Activated T-cell treated with anti-CD3 and anti-CD28 coated beads for 4 hours (primary cell): ENCODE results near the gene KCNQ1.

Source experiments
- DNase-seq: peaks from one replicate; pipeline ENCODE4 v3.0.0-alpha.2; 2020

Gene KCNQ1

GRCh38 chr11:2558397-2558796, 113.6 kb downstream of the KCNQ1 start:
- no peak for DNase-seq

- no peak for DNase-seq
Measured at GRCh38 chr11:2558861-2559526, 114.2 kb downstream of the KCNQ1 start.

DNA sequence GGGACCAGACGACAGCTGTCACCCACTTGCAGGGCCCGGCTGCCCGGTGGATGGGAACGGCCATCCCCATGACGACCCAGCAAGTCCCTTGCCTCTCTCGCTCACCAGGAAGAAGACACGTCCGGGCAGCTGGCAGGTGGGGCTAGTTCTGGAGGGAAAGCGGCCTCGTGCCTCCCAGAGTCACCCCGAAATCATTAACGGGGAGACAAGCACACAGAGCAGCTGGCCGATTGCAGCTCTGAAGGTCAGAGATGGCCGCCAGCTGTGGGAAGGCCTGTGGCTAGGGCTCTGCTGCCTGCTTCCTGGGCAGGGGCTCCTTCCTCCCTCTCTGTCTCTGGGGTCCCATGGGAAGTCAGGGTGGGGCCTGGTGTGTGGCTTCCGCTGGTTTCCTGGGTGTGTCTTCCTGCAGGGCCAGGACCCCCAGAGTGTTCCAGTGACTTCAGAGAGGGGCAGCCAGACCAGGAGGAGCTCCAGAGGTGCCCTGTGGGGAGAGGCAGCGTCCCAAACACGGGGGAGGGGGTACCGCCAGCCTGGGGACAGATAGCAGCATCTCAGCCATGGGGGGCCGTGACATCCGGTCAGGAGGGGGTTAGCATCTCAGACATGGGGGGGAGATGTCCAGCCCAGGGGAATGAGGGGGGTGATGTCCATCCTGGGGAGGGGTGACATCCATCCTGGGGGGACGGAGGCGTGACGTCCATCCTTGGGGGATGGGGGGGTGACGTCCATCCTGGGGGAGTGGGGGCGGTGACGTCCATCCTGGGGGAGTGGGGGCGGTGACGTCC, 114.9 kb downstream of the KCNQ1 start:
- no peak for DNase-seq

- DNase-seq, result no peak
Measured at GRCh38 chr11:2561696-2562581, 117.1 kb downstream of the KCNQ1 start.

GRCh38 chr11:2562890-2563212, 118.0 kb downstream of the KCNQ1 start:
- no peak for DNase-seq

GRCh38 chr11:2563213-2564007, 118.6 kb downstream of the KCNQ1 start:
- no peak for DNase-seq

GRCh38 chr11:2564008-2564530, 119.3 kb downstream of the KCNQ1 start:
- DNase-seq, result no peak

DNA sequence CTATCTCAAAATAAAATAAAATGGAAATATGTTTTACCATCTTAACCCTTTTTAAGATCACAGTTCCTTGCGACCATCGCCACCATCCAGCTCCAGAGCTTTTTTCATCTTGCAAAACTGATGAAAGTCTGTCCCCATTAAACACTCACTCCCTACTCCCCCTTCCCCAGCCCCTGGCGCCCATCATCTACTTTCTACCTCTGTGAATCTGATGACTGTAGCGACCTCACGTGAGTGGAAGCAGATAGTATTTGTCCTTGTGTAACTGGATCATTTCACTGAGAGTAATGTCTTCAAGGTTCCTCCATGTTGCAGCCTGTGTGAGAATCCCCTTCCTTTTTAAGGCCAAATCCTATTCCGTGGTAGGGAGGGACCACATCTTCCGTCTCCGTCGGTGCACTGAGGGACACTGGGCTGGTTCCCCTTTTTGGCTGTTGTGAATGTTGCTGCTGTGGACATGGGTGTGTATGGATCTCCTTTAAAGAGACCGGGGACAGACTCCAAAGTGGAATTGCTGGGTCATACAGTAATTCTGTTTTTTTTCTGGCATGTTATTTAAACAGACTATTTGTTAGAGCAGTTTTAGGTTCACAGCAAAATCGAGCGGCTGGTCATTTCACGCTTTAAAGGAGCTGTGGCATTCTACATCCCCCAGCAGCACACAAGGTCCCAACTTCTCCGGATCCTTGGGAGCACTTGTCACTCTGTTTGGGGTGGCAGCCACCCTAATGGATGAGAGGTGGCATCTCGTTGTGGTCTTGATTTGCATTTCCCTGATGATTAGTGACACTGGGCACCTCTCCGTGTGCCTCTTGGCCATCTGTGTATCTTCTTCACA, 120.0 kb downstream of the KCNQ1 start:
- no peak for DNase-seq

- no peak for DNase-seq
Measured at GRCh38 chr11:2565447-2566222, 120.8 kb downstream of the KCNQ1 start.

DNA sequence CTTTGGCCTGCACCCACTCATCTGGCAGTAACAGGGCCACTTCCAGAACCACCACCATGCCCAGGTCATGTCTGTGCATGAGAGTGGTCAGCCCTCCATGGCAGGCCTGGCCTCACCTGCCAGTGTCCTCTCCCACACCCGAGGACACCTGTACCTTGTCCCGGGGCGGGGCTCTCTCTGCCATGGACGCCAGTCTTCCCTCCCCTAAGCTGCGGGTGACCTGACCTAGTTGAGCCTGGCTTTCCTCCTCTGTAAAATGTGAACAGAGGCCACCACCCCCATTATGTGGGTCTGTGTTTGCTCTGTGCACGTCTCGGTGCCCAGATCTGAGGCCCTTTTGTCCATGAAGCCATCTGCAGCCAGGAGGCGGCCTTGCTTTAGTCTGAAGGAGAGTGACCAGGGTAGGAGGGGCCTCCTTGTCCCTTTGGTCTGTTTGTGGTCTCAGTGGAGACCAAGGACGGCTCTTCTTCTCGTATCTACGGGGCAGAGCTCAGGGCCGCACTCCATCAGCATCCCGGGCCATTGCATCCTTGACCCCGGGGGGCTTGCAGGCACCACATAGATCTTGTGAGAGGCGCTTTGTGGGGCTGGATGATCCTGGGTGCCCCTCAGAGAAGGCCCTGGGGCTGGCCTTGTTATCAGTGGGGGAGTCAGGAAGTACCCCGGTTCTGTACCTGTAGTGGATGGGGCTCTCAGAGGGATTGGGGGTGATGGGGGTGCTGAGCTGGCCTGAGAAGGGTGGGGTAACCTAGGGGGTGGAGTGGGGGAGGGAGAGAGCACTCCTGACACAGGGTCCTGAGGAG, 121.6 kb downstream of the KCNQ1 start:
- no peak for DNase-seq

- no peak for DNase-seq
Measured at GRCh38 chr11:2567026-2567671, 122.3 kb downstream of the KCNQ1 start.

- DNase-seq, result no peak
Measured at GRCh38 chr11:2569321-2569721, 124.5 kb downstream of the KCNQ1 start.

- DNase-seq, result no peak
Measured at GRCh38 chr11:2569731-2570210, 125.0 kb downstream of the KCNQ1 start.

DNA sequence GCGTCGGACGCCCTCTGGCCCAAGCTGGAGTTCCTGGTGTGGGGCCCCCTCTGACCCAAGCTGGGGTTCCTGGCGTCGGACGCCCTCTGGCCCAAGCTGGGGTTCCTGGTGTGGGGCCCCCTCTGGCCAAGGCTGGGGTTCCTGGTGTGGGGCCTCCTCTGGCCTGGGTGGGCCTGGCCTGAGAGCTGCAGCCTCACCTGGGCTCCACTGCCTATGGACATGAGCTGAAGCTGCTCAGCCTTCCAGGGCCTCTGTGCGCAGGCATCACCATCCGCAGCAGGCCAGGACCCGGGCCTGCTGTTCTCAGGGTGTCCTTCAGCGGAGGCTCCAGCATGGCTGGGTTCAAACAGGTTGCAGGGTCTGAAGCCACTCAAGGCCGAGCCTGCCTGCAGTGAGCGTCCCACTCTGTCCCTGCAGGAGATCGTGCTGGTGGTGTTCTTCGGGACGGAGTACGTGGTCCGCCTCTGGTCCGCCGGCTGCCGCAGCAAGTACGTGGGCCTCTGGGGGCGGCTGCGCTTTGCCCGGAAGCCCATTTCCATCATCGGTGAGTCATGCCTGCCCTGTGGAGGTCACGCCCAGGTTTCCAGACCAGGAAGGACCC, 125.5 kb downstream of the KCNQ1 start:
- no peak for DNase-seq

DNA sequence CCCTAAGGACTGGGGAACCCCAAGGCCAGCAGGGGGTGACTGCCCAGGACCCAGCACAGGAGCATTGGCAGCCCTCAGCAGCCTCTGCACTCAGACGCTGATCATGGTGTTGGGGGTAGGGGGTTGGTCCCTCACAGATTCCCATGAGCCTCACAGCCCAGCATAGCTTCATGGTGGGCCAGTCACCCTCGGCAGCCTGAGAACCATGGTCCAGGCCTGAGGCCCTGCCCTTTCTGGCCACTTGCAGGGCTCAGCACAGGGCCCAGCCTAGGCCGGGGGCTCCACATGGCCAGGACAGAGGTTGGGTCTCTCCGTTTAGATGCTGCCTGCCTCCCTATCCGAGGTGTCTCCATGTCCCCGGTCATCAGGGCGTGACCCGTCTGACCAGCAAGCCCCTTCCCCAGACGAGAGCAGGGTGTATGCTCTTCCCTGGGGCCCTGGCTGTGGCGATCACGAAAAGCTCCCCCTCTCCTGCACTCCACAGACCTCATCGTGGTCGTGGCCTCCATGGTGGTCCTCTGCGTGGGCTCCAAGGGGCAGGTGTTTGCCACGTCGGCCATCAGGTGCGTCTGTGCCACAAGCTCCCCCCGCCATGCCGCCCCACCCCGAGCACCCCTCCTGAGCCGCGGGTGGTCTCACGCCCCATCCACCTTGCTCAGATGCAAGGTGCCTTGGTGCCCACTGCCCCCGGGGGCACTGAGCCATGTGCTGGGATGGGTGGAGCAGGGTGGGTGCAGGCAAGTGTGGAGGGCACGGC, 126.2 kb downstream of the KCNQ1 start:
- no peak for DNase-seq

DNA sequence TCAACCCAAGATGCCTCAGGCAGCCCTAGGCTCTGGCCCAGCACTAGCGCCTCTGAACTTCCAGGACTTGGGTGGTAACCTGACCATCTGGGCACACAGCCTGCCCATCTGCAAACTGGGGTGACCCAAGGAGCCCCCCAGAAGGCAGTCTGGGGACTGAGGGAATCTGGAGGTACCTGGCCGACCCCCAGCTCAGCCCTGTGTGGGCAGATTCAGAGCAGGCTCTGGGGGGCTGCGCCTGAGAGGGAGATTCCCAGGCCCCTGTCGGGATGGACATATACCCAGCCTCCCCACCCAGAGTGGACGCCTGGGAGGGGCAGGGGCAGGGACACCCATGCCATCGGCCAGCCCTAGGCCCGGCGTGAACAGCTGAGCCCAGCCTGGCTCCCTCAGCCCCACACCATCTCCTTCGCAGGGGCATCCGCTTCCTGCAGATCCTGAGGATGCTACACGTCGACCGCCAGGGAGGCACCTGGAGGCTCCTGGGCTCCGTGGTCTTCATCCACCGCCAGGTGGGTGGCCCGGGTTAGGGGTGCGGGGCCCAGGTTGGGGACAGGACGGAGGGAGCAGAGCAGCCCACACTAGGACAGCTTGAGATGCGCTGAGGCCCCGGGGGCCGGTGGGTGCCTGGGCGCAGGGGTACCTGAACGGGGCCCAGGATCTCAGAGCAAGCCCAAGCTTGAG, 126.9 kb downstream of the KCNQ1 start:
- DNase-seq, result no peak

GRCh38 chr11:2572491-2573239, 127.9 kb downstream of the KCNQ1 start:
- DNase-seq, result no peak
